KMS-11 (cell line): ENCODE results near the gene VIT.

Experiments
- H2AFZ ChIP-seq: fragments of 200-600 bp; sonication (generic); 2 replicates; pipeline ENCODE4 v1.6.1; 2016; ENCODE audit warnings: antibody characterized with exemption, mixed run types, low read depth
- H3K27ac ChIP-seq: fragments of 200-600 bp; sonication (generic); 2 replicates; pipeline ENCODE4 v1.6.1; 2016; ENCODE audit warnings: mild to moderate bottlenecking, mixed run types
- H3K27me3 ChIP-seq: fragments of 200-600 bp; sonication (generic); 2 replicates; pipeline ENCODE4 v1.6.1; 2017; ENCODE audit warnings: mild to moderate bottlenecking, low read depth, mixed run types, moderate library complexity; ENCODE audit not compliant: insufficient read depth
- H3K36me3 ChIP-seq: fragments of 200-600 bp; sonication (generic); 2 replicates; pipeline ENCODE4 v1.6.1; 2017; ENCODE audit warnings: mild to moderate bottlenecking, mixed run types; ENCODE audit not compliant: insufficient read depth
- H3K4me1 ChIP-seq: fragments of 200-600 bp; sonication (generic); 2 replicates; pipeline ENCODE4 v1.6.1; 2016; ENCODE audit warnings: mild to moderate bottlenecking, low read depth, mixed run types; ENCODE audit not compliant: poor library complexity, severe bottlenecking
- H3K4me2 ChIP-seq: fragments of 200-600 bp; sonication (generic); 2 replicates; pipeline ENCODE4 v1.7.0; 2016; ENCODE audit warnings: mild to moderate bottlenecking, mixed run types
- H3K4me3 ChIP-seq: fragments of 200-600 bp; sonication (generic); IDR thresholded peaks from 2 replicates; pipeline ENCODE4 v1.6.1; 2017; ENCODE audit warnings: low read depth, low read length, mixed read lengths; ENCODE audit not compliant: insufficient read depth
- H3K79me2 ChIP-seq: fragments of 200-600 bp; sonication (generic); 2 replicates; pipeline ENCODE4 v1.6.1; 2016; ENCODE audit warnings: low read depth, mixed run types; ENCODE audit not compliant: insufficient read depth
- H3K9ac ChIP-seq: fragments of 200-600 bp; sonication (generic); 2 replicates; pipeline ENCODE4 v1.6.1; 2016; ENCODE audit warnings: mild to moderate bottlenecking, mixed run types
- H4K20me1 ChIP-seq: fragments of 200-600 bp; sonication (generic); 2 replicates; pipeline ENCODE4 v1.6.1; 2016; ENCODE audit warnings: mild to moderate bottlenecking, mixed run types; ENCODE audit not compliant: insufficient read depth
- CTCF ChIP-seq: fragments of 200-600 bp; sonication (generic); conservative IDR thresholded peaks from 2 replicates; pipeline ENCODE4 v1.6.1; 2017; ENCODE audit warnings: low read depth, mild to moderate bottlenecking, antibody characterized with exemption, low read length, moderate library complexity, mixed read lengths

Gene VIT

GRCh38 chr2:36732673-36733036 lies 36.1 kb downstream of the VIT start:
- no peaks in the 10 kb centered on the region for H3K4me1 ChIP-seq
- H2AFZ ChIP-seq = no peak overlapping the region
- H3K4me3 ChIP-seq = no peak overlapping the region
- H3K79me2 ChIP-seq = no peaks in the 10 kb centered on the region
- no peaks in the 10 kb centered on the region for H3K27me3 ChIP-seq
- no peak overlapping the region for H3K27ac ChIP-seq
- no peaks in the 10 kb centered on the region for H4K20me1 ChIP-seq
- H3K9ac ChIP-seq = no peak overlapping the region
- TF ChIP-seq CTCF = no peak
- no peaks in the 10 kb centered on the region for H3K36me3 ChIP-seq
- H3K4me2 ChIP-seq = no peak overlapping the region

GRCh38 chr2:36733215-36733614 lies 36.7 kb downstream of the VIT start:
- no peak overlapping the region for H2AFZ ChIP-seq

GRCh38 chr2:36734304-36734703 lies 37.8 kb downstream of the VIT start:
- no peak for TF ChIP-seq CTCF
- H4K20me1 ChIP-seq = no peaks in the 10 kb centered on the region
- H3K79me2 ChIP-seq = no peaks in the 10 kb centered on the region
- H3K4me2 ChIP-seq = no peak overlapping the region
- no peak overlapping the region for H2AFZ ChIP-seq
- no peak overlapping the region for H3K9ac ChIP-seq
- H3K27me3 ChIP-seq = no peaks in the 10 kb centered on the region
- no peak overlapping the region for H3K27ac ChIP-seq
- no peaks in the 10 kb centered on the region for H3K36me3 ChIP-seq
- no peak overlapping the region for H3K4me3 ChIP-seq
- H3K4me1 ChIP-seq = no peaks in the 10 kb centered on the region

More at GRCh38 chr2:36733215-36733614, 36.7 kb downstream of the VIT start:
- H3K4me1 ChIP-seq = no peaks in the 10 kb centered on the region
- no peaks in the 10 kb centered on the region for H4K20me1 ChIP-seq
- no peak overlapping the region for H3K27ac ChIP-seq
- no peaks in the 10 kb centered on the region for H3K27me3 ChIP-seq
- H3K4me3 ChIP-seq = no peak overlapping the region
- no peak for TF ChIP-seq CTCF
- H3K36me3 ChIP-seq = no peaks in the 10 kb centered on the region
- H3K4me2 ChIP-seq = no peak overlapping the region
- no peaks in the 10 kb centered on the region for H3K79me2 ChIP-seq
- H3K9ac ChIP-seq = no peak overlapping the region

- no peak overlapping the region for H2AFZ ChIP-seq
- H3K9ac ChIP-seq = no peak overlapping the region
- H3K4me3 ChIP-seq = no peak overlapping the region
- no peak overlapping the region for H3K4me2 ChIP-seq
- no peaks in the 10 kb centered on the region for H3K4me1 ChIP-seq
- H3K79me2 ChIP-seq = no peaks in the 10 kb centered on the region
- no peak for TF ChIP-seq CTCF
- no peaks in the 10 kb centered on the region for H4K20me1 ChIP-seq
- H3K27me3 ChIP-seq = no peaks in the 10 kb centered on the region
- no peak overlapping the region for H3K27ac ChIP-seq
- H3K36me3 ChIP-seq = no peaks in the 10 kb centered on the region
Observed at GRCh38 chr2:36737131-36737750, 40.7 kb downstream of the VIT start.
